Body of pancreas (tissue), 4 donors: Measurements from ENCODE around the gene RBMS3. TPM values are rescaled to one million over a fixed set of nuclear protein-coding genes. Genes with fewer than 3 reads are reported as not detected.

Experiments
- ATAC-seq: fragments of 150-250 bp; one replicate; pipeline ENCODE4 v1.9.1; 2016
- DNase-seq, 4 donors: peaks; one replicate each; pipeline ENCODE4 v3.0.0-alpha.2; 2019
- H3K27ac ChIP-seq, 4 donors: fragments of 200-600 bp; sonication (generic); 1 replicate in 3 of 4; 2 replicates in 1 of 4; pipeline versions ENCODE4 v1.5.1 to v1.6.1; 2016 to 2019; ENCODE audit warnings: mild to moderate bottlenecking in 1 of 4, mixed read lengths in 1 of 4, moderate library complexity in 1 of 4
- H3K27me3 ChIP-seq, 2 donors: fragments of 200-600 bp; sonication (generic); one replicate each; pipeline ENCODE4 v1.6.0; 2016; ENCODE audit warnings: mild to moderate bottlenecking in 1 of 2
- H3K36me3 ChIP-seq, 2 donors: fragments of 200-600 bp; sonication (generic); replicated peaks in 1 of 2; 2 replicates each; pipeline ENCODE4 v1.5.1; 2016; ENCODE audit warnings: low read depth in 2 of 2; ENCODE audit not compliant: insufficient read depth in 1 of 2
- H3K4me1 ChIP-seq: fragments of 200-600 bp; sonication (generic); one replicate; pipeline ENCODE4 v1.6.0; 2016
- H3K4me3 ChIP-seq, 2 donors: fragments of 200-600 bp; sonication (generic); 1 replicate in 1 of 2; 2 replicates in 1 of 2; pipeline ENCODE4 v1.5.1; 2016 to 2019
- H3K9me3 ChIP-seq, 3 donors: fragments of 200-600 bp; sonication (generic); 1 replicate in 2 of 3; 2 replicates in 1 of 3; pipeline ENCODE4 v1.5.1; 2016
- POLR2A ChIP-seq, 3 donors: fragments of 450-650 bp; IDR thresholded peaks; one replicate each; pipeline ENCODE4 v1.6.1; 2016; ENCODE audit warnings: antibody characterized with exemption in 3 of 3, mild to moderate bottlenecking in 2 of 3
- WGBS, 2 donors: methylation state at CpG; one replicate each; pipeline ENCODE4 v1.1.5; 2017; 5-methylcytosine and 5-hydroxymethylcytosine counted together
- intact Hi-C: fragments of 100-400 bp; cut with DNase I; formaldehyde crosslinking; loops from one replicate; pipeline ENCODE4 v1.15.1; 2023
- total RNA-seq, 2 donors: library from RNA; depleted of rRNA; stranded (reverse); fragments of >200 nt; gene quantifications; one replicate each; pipeline ENCODE4 v1.1.0, GENCODE V29; 2016
- TF ChIP-seq, protein P1 (sequence below), 7 experiments: fragments of 450-650 bp in 4 of 7; fragments of 200-600 bp in 3 of 7; sonication (generic) in 3 of 7; IDR thresholded peaks; one replicate each; pipeline ENCODE4 v1.5.1; 2016 to 2019; ENCODE audit warnings: antibody characterized with exemption in 7 of 7

The RBMS3 gene
- total RNA-seq, 2 donors from 2014 or later = 17.4 to 29.7 TPM

DNA sequence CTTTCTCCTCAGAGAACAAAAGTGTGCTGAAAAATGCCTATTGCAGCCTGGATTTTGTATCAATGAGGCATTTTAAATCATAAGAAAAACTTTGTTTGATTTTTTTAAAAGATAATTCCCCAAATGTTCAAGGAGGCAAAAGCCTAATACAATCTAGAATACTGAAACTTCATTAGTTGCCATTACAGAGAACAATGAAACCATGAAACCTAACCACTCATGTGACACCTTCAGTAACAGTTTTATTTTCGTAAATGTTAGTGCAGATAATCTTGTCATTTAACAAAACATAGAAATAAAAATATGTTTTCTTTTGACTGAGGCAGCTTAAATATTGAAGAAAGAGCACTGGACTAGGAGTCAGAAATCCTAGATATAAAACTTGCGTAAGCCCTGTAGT, 655.9 kb downstream of the RBMS3 start:
- Histone ChIP-seq H3K36me3 (no peaks in the 10 kb centered on the region), H3K4me1 (no peaks in the 10 kb centered on the region), H3K4me3 (no peak overlapping the region), H3K27ac (no peak overlapping the region), H3K27me3 (no peaks in the 10 kb centered on the region), H3K9me3 (no peaks in the 10 kb centered on the region)
- intact Hi-C loops = no loop called here
- DNase-seq (no peak), ATAC-seq (no peak)
- TF ChIP-seq, protein P1, sequence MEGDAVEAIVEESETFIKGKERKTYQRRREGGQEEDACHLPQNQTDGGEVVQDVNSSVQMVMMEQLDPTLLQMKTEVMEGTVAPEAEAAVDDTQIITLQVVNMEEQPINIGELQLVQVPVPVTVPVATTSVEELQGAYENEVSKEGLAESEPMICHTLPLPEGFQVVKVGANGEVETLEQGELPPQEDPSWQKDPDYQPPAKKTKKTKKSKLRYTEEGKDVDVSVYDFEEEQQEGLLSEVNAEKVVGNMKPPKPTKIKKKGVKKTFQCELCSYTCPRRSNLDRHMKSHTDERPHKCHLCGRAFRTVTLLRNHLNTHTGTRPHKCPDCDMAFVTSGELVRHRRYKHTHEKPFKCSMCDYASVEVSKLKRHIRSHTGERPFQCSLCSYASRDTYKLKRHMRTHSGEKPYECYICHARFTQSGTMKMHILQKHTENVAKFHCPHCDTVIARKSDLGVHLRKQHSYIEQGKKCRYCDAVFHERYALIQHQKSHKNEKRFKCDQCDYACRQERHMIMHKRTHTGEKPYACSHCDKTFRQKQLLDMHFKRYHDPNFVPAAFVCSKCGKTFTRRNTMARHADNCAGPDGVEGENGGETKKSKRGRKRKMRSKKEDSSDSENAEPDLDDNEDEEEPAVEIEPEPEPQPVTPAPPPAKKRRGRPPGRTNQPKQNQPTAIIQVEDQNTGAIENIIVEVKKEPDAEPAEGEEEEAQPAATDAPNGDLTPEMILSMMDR (IDR thresholded peaks at IDR 0.05) = no peak
- TF ChIP-seq POLR2A (IDR thresholded peaks at IDR 0.05) = no peak
- WGBS, 2 donors = 80 to 90% methylated on average over 2 of the region's 2 CpGs

DNA sequence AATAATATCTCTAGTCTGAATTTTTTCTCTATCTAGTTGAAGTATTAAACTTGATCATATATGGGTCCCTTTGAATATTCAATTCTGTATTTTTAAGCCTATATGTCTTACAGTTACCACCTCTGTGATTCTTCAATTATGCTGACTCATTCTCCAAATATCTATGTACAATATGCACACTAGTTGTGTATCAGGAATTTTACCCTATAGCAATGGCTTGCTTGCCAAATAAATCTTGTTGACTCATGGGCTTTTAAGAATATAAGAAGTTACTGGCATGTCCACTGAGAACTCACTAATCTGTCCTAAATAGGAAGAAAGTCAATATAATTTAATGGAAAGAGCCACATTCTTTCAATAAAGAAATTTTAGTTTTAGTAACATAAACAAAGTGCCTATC, 656.3 kb downstream of the RBMS3 start:
- intact Hi-C loops = no loop called here
- ATAC-seq = no peak
- no peak for DNase-seq
- TF ChIP-seq, protein P1 (IDR thresholded peaks at IDR 0.05) = no peak
- no peak for TF ChIP-seq POLR2A (IDR thresholded peaks at IDR 0.05)
- H3K36me3 ChIP-seq = no peaks in the 10 kb centered on the region
- H3K4me1 ChIP-seq = no peaks in the 10 kb centered on the region
- no peaks in the 10 kb centered on the region for H3K9me3 ChIP-seq
- H3K27me3 ChIP-seq = no peaks in the 10 kb centered on the region
- no peak overlapping the region for H3K4me3 ChIP-seq
- H3K27ac ChIP-seq = no peak overlapping the region

DNA sequence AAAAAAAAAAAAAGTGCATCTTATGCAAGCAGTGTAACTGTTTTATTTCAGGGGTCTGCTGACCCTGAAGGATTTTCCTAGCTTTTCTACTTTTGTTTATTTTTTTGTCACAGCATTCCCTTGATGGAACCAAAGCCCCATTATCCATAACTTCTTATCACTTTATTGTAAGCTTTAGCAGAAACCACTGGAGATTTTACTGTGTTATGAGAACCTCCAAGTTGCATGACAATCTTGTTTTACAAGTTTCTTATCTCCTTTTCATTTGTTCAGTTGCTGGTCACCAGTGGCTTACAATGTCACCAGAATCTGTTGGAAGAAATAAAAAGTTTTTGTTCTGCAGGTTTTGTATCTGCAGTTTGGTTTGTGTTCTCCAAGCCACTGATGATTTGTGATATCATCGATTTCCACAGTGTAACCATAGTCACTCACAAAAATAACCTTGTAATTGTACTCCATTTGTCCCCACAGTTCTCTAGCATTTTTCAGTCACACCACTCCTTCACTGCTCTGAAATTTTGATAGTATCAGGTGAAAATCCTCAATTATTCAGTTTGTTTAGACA, 660.0 kb downstream of the RBMS3 start:
- Histone ChIP-seq H3K4me1 (no peaks in the 10 kb centered on the region), H3K9me3 (no peaks in the 10 kb centered on the region), H3K36me3 (no peaks in the 10 kb centered on the region), H3K4me3 (no peak overlapping the region), H3K27ac (no peak overlapping the region), H3K27me3 (no peaks in the 10 kb centered on the region)
- TF ChIP-seq, protein P1 (IDR thresholded peaks at IDR 0.05) = no peak
- no peak for TF ChIP-seq POLR2A (IDR thresholded peaks at IDR 0.05)
- intact Hi-C loops = no loop called here
- WGBS, 2 donors = 11 to 20% methylated on average over 1 of the region's 1 CpG
- ATAC-seq (peak; percentile 30), DNase-seq (no peak)

DNA sequence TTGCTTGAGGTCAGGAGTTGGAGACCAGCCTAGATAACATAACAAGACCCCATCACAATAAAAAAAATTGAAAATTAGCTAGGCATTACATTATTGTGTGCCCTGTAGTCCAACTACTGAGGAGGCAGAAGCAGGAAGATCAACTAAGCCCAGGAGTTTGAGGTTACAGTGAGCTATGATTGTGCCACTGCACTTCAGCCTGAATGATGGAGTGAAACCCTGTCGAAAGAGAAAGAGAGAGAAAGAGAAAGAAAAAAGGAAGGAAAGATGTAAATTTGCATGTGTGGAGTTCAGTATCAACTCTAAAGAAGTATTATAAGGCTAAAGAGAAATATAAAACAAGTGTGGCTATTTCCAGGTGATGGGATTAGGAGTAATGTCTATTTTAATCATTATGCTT, 661.4 kb downstream of the RBMS3 start:
- Histone ChIP-seq H3K27me3 (no peaks in the 10 kb centered on the region), H3K4me3 (no peak overlapping the region), H3K27ac (no peak overlapping the region), H3K9me3 (no peaks in the 10 kb centered on the region), H3K36me3 (no peaks in the 10 kb centered on the region), H3K4me1 (no peaks in the 10 kb centered on the region)
- TF ChIP-seq, protein P1 (IDR thresholded peaks at IDR 0.05) = no peak
- TF ChIP-seq POLR2A (IDR thresholded peaks at IDR 0.05) = no peak
- WGBS, 2 donors = 67 to 76% methylated on average over 1 of the region's 1 CpG
- intact Hi-C loops = no loop called here
- no peak for ATAC-seq
- DNase-seq = no peak

DNA sequence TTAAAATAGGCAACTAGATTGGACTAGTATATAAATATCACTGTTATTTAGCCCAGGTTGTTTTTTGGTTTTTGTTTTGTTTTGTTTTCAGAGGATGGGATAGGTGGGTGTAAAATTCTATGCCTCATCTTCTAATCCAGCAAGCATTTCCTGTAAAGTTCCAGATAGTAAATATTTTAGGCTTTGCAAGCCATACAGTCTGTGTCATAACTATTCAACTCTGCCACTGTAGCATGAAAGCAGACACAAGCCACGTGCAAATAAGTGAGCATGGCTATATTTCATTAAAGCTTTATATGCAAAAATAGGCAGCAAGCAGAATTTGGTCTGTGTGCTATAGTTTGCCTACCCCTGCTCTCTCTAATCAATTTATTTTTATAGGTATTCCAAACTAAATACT, 668.3 kb downstream of the RBMS3 start:
- WGBS, 2 donors = 28 to 29% methylated on average over 1 of the region's 1 CpG
- H3K27ac ChIP-seq = no peak overlapping the region
- no peaks in the 10 kb centered on the region for H3K9me3 ChIP-seq
- intact Hi-C loops = no loop called here
- DNase-seq = no peak
- H3K4me3 ChIP-seq = no peak overlapping the region
- no peaks in the 10 kb centered on the region for H3K4me1 ChIP-seq
- no peaks in the 10 kb centered on the region for H3K27me3 ChIP-seq
- no peak for ATAC-seq
- H3K36me3 ChIP-seq = no peaks in the 10 kb centered on the region
- no peak for TF ChIP-seq POLR2A (IDR thresholded peaks at IDR 0.05)
- TF ChIP-seq, protein P1 (IDR thresholded peaks at IDR 0.05) = no peak
